Common myeloid progenitor, CD34-positive (primary cell): ENCODE data around the gene DEFB108B.
"Not testable (repeated sequence)": the region's sequence is repeated elsewhere in the genome, so short reads cannot be mapped to it uniquely, and the experiment has no call there.

Experiments
- CTCF ChIA-PET: fragments of 350-600 bp; sonication (Branson Sonifier 250); formaldehyde crosslinking; loops from one replicate; lab custom pipeline; 2021; ENCODE audit warnings: antibody characterized with exemption; lab: Charles Lee
- POLR2A ChIA-PET: fragments of 350-600 bp; sonication (Branson Sonifier 250); formaldehyde crosslinking; loops from one replicate; lab custom pipeline; 2021; ENCODE audit warnings: antibody characterized with exemption; lab: Charles Lee
- DNase-seq, 3 donors: peaks; one replicate each; pipeline versions ENCODE4 v3.0.0 to v3.0.0-alpha.2; 2013
- H3K27ac ChIP-seq, 2 experiments: 1 replicate in 1 of 2; 2 replicates in 1 of 2; pipeline ENCODE4 v1.7.0; 2013; ENCODE audit warnings: inconsistent platforms in 2 of 2, low read length in 2 of 2, mild to moderate bottlenecking in 2 of 2, low read depth in 1 of 2, moderate library complexity in 1 of 2; ENCODE audit not compliant: severe bottlenecking in 2 of 2, insufficient read depth in 1 of 2, poor library complexity in 1 of 2
- H3K27me3 ChIP-seq, 5 experiments: replicated peaks in 2 of 5; 1 replicate in 3 of 5; 2 replicates in 2 of 5; pipeline versions ENCODE4 v1.6.1 to v1.7.0; 2013; ENCODE audit warnings: low read length in 4 of 5, mild to moderate bottlenecking in 2 of 5, moderate library complexity in 2 of 5, inconsistent platforms in 1 of 5; ENCODE audit not compliant: insufficient read depth in 5 of 5, control insufficient read depth in 4 of 5
- H3K36me3 ChIP-seq, 4 experiments: 1 replicate in 2 of 4; 2 replicates in 2 of 4; pipeline versions ENCODE4 v1.6.1 to v1.7.0; 2013; ENCODE audit warnings: low read length in 3 of 4, control low read depth in 1 of 4, mild to moderate bottlenecking in 1 of 4; ENCODE audit not compliant: control insufficient read depth in 4 of 4, insufficient read depth in 4 of 4
- H3K4me1 ChIP-seq, 4 experiments: 1 replicate in 3 of 4; 2 replicates in 1 of 4; pipeline versions ENCODE4 v1.6.1 to v1.7.1; 2013; ENCODE audit warnings: low read length in 3 of 4, mild to moderate bottlenecking in 3 of 4, control low read depth in 1 of 4, inconsistent platforms in 1 of 4, moderate library complexity in 1 of 4; ENCODE audit not compliant: control insufficient read depth in 4 of 4, insufficient read depth in 4 of 4; ENCODE audit errors: control extremely low read depth in 1 of 4
- H3K4me3 ChIP-seq, 7 experiments: 1 replicate in 4 of 7; 2 replicates in 3 of 7; pipeline versions ENCODE4 v1.5.1 to v1.7.0; 2013; ENCODE audit warnings: mild to moderate bottlenecking in 7 of 7, low read length in 6 of 7, moderate library complexity in 6 of 7, inconsistent platforms in 2 of 7, low read depth in 2 of 7, control low read depth in 1 of 7; ENCODE audit not compliant: insufficient read depth in 4 of 7, control insufficient read depth in 1 of 7; ENCODE audit errors: extremely low read depth in 1 of 7
- H3K9me3 ChIP-seq, 5 experiments: 1 replicate in 4 of 5; 2 replicates in 1 of 5; pipeline versions ENCODE4 v1.6.1 to v1.7.1; 2013; ENCODE audit warnings: low read length in 4 of 5, mild to moderate bottlenecking in 2 of 5, inconsistent platforms in 1 of 5, low read depth in 1 of 5, moderate library complexity in 1 of 5; ENCODE audit not compliant: control insufficient read depth in 4 of 5, insufficient read depth in 2 of 5; ENCODE audit errors: control extremely low read depth in 1 of 5
- WGBS: methylation state at CpG from one replicate; pipeline ENCODE4 v1.1.5; 2013; ENCODE audit not compliant: insufficient coverage; 5-methylcytosine and 5-hydroxymethylcytosine counted together

Gene DEFB108B

DNA sequence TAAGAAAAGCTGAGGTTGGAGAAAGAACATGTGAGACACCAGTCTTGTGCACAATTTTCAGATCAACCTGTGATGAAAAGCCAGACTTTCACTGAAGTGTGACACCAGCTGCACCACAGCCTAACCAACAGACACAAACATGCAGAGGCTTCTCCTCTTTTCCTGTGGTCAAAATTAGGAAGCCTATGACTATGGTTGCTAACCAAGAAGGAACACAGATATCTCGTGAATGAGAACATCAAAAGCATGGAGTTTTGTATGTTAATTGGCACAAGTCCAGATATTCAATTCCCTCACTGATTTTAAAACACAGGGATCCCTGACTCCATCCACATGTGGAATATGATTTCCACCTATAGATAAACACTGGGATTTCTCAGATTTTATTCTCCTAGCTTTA lies 11.5 kb upstream of the DEFB108B start:
- H3K27me3 ChIP-seq, POLR2A ChIA-PET, H3K36me3 ChIP-seq, H3K4me1 ChIP-seq, H3K27ac ChIP-seq, H3K9me3 ChIP-seq, CTCF ChIA-PET, H3K4me3 ChIP-seq: not testable (repeated sequence)
- WGBS = no CpG with 5 or more reads among the region's 1 CpG
- peak in 2 of 3 donors; percentile 21 to 25 for DNase-seq

- H3K27ac ChIP-seq, H3K36me3 ChIP-seq, H3K9me3 ChIP-seq, H3K27me3 ChIP-seq, CTCF ChIA-PET, POLR2A ChIA-PET, H3K4me1 ChIP-seq, DNase-seq, H3K4me3 ChIP-seq: not testable (repeated sequence)
- WGBS = 100% methylated on average over 1 of the region's 3 CpGs
These were observed 3.8 kb upstream of the DEFB108B start for GRCh38 chr11:71829247-71829646.

- no CpG with 5 or more reads among the region's 3 CpGs for WGBS
- CTCF ChIA-PET, DNase-seq, POLR2A ChIA-PET, H3K4me1 ChIP-seq, H3K4me3 ChIP-seq, H3K9me3 ChIP-seq, H3K27me3 ChIP-seq, H3K27ac ChIP-seq, H3K36me3 ChIP-seq: not testable (repeated sequence)
These were observed 3.3 kb upstream of the DEFB108B start for GRCh38 chr11:71829686-71830085.

- WGBS = 72% methylated on average over 2 of the region's 6 CpGs
- H3K4me3 ChIP-seq, POLR2A ChIA-PET, DNase-seq, H3K27me3 ChIP-seq, H3K27ac ChIP-seq, H3K9me3 ChIP-seq, H3K36me3 ChIP-seq: not testable (repeated sequence)
- CTCF ChIA-PET = interaction anchor here (1.7 kb wide), 1 partner anchor 22 kb away, joined by 9 read pairs; no protein-coding TSS in a partner anchor
- H3K4me1 ChIP-seq = peaks cover 0 to 11% (median 5%) of the 10 kb centered on the region in 4 experiments
These were observed 9.7 kb downstream of the DEFB108B start for GRCh38 chr11:71842720-71843119.

DNA sequence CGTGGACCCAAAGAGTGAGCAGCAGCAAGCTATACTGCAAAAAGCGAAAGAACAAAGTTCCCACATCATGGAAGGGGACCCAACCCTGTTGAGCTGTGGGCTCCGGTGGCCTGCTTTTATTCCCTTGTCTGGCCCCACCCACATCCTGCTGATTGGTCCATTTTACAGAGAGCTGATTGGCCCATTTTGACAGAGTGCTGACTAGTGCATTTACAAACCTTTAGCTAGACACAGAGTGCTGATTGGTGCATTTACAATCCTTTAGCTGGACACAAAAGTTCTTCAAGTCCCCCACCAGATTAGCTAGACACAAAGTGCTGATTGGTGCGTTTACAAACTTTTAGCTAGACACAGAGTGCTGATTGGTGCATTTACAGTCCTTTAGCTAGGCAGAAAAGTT lies 10.4 kb downstream of the DEFB108B start:
- POLR2A ChIA-PET, DNase-seq, H3K4me3 ChIP-seq, H3K27me3 ChIP-seq, H3K9me3 ChIP-seq, CTCF ChIA-PET, H3K27ac ChIP-seq, H3K36me3 ChIP-seq: not testable (repeated sequence)
- WGBS = 95% methylated on average over 4 of the region's 4 CpGs
- H3K4me1 ChIP-seq = peaks cover 0 to 11% (median 5%) of the 10 kb centered on the region in 4 experiments

GRCh38 chr11:71843858-71844257 lies 10.9 kb downstream of the DEFB108B start:
- ChIA-PET POLR2A (no interaction called here), CTCF (no interaction called here)
- WGBS = 90% methylated on average over 2 of the region's 15 CpGs
- Histone ChIP-seq H3K27me3 (no peaks in the 10 kb centered on the region), H3K36me3 (no peaks in the 10 kb centered on the region), H3K27ac (no peak overlapping the region), H3K9me3 (no peaks in the 10 kb centered on the region), H3K4me3 (no peak overlapping the region), H3K4me1 (peaks cover 0 to 11% (median 5%) of the 10 kb centered on the region in 4 experiments)
- DNase-seq = no peak

- H3K27me3 ChIP-seq, POLR2A ChIA-PET: not testable (repeated sequence)
These were observed 20.9 kb downstream of the DEFB108B start for GRCh38 chr11:71853895-71854294.

More at GRCh38 chr11:71853895-71854294, 20.9 kb downstream of the DEFB108B start:
- CTCF ChIA-PET, H3K4me3 ChIP-seq, H3K9me3 ChIP-seq, DNase-seq, H3K36me3 ChIP-seq, H3K27ac ChIP-seq: not testable (repeated sequence)
- no CpG with 5 or more reads among the region's 2 CpGs for WGBS
- peaks cover 0 to 11% (median 4%) of the 10 kb centered on the region in 4 experiments for H3K4me1 ChIP-seq
